Activated naive CD4-positive, alpha-beta T cell treated with anti-CD3 and anti-CD28 coated beads, Interleukin-2, amount 50 U/mL, for 72 hours (primary cell): ENCODE measurements around the gene OXCT1. TPM values are rescaled to one million over a fixed set of nuclear protein-coding genes. Genes with fewer than 3 reads are reported as not detected.
A peak's percentile ranks its signal among the peaks of the same experiment; 100 is the strongest.
"Not testable (repeated sequence)": the region's sequence is repeated elsewhere in the genome, so short reads cannot be mapped to it uniquely, and the experiment has no call there.

Experiments used
- ATAC-seq, 2 donors: fragments of 150-1000 bp; cut with Tn5 transposase; 2 replicates each; pipeline ENCODE4 v1.10.0; 2021; ENCODE audit warnings: mild to moderate bottlenecking in 2 of 2, moderate library complexity in 2 of 2
- DNase-seq, 2 donors: peaks; one replicate each; pipeline ENCODE4 v3.0.0; 2021 to 2022; ENCODE audit warnings: low spot score in 2 of 2
- H3K27ac Mint-ChIP-seq, 2 donors: one replicate each; pipeline ENCODE4 v1.8.0; 2022; ENCODE audit warnings: mild to moderate bottlenecking in 2 of 2, mixed read lengths in 2 of 2
- H3K36me3 Mint-ChIP-seq, 2 donors: one replicate each; pipeline ENCODE4 v1.8.0; 2022; ENCODE audit warnings: mixed read lengths in 2 of 2
- H3K9me3 Mint-ChIP-seq, 2 donors: one replicate each; pipeline ENCODE4 v1.8.0; 2022; ENCODE audit warnings: mixed read lengths in 2 of 2
- total RNA-seq, 2 donors: library from RNA; stranded (reverse); gene quantifications; one replicate each; pipeline ENCODE4 v1.2.3, GENCODE V29; 2022

OXCT1 gene
- total RNA-seq, 2 donors from 2014 or later: 74.5 to 85.5 TPM

DNA sequence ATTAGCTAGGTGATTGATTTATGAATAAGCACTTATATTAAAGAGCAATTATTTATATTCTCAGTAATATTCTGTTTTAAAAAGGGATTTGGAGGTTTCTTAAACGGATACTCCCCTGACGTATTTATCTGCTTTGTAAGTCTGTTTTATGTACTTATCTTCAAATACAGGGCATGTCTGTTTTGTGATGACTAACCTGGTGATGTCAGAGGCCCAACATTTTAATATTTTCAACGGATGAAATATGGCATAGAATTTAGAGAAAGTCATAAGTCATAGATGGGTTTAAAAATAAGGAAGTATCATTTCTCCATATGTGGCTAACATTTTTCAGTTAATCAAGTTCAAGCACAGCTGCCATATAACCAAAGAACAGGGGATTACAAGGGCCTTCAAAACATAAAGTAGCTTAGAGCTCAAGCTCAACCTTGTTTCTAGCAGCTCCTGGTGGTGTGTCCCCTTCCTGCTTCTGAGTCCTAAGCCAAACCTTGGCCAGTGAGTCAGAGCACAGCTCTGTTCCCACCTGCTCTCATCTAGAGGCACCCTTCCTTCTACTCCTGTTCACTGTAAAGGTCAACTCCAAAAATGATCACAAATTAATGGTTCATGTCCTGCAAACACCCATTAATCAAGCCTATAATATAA lies 131.4 kb downstream of the OXCT1 start:
- peaks cover 23 to 57% of the 10 kb centered on the region in 2 donors for H3K36me3 Mint-ChIP-seq
- ATAC-seq (no peak), DNase-seq (no peak)
- H3K27ac Mint-ChIP-seq: no peak overlapping the region
- H3K9me3 Mint-ChIP-seq: no peaks in the 10 kb centered on the region

DNA sequence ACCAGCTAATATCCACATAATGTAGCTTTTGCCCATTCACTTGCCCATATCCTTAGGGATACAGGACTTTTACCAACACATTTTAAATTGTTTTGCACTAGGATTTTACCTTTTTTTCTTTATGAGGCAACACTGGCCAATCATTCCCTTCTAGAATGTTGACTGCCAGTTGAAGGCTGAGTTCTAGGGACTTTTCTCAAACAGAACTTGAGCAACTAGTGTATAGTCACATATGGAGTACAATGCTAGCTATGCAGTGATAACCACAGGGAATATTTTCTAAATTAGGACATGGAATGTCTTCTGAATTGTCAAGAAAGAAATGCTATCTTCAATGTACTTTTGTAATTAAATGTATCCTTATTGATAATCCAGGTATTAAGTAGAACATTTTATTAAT lies 133.6 kb downstream of the OXCT1 start:
- DNase-seq: no peak
- Mint-ChIP-seq H3K27ac (no peak overlapping the region), H3K36me3 (peaks cover 29 to 57% of the 10 kb centered on the region in 2 donors), H3K9me3 (no peaks in the 10 kb centered on the region)
- no peak for ATAC-seq

DNA sequence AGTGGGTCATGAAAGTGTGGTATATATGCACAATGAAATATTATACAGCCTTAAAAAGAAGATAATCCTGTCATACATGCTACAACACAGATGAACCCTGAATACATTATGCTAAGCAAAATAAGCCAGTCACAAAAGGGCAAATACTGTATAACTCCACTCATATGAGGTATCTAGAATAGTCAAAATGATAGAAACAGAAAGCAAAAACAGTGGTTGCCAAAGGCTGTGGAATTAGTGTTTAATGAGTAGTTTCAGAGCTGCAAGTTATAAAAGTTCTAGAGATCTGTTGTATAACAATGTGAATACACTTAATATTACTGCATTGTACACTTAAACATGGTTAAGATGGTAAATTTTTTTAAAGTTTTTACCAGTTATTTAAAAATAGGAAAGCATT lies 135.0 kb downstream of the OXCT1 start:
- no peak overlapping the region for H3K27ac Mint-ChIP-seq
- ATAC-seq (peak in 1 of 2 donors; percentile 56), DNase-seq (no peak)
- peaks cover 32 to 56% of the 10 kb centered on the region in 2 donors for H3K36me3 Mint-ChIP-seq
- H3K9me3 Mint-ChIP-seq: no peaks in the 10 kb centered on the region

DNA sequence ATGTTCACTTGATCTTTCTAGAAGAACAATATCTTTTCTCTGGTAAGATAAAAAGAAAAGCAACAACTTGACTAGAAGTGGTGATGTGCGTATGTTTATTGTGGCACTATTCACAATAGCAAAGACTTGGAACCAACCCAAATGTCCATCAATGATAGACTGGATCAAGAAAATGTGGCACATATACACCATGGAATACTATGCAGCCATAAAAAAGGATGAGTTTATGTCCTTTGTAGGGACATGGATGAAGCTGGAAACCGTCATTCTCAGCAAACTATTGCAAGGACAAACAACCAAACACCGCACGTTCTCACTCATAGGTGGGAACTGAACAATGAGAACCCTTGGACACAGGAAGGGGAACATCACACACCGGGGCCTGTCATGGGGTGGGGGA lies 140.8 kb downstream of the OXCT1 start:
- not testable (repeated sequence) for DNase-seq, ATAC-seq, H3K9me3 Mint-ChIP-seq, H3K27ac Mint-ChIP-seq
- peaks cover 12 to 18% of the 10 kb centered on the region in 2 donors for H3K36me3 Mint-ChIP-seq

DNA sequence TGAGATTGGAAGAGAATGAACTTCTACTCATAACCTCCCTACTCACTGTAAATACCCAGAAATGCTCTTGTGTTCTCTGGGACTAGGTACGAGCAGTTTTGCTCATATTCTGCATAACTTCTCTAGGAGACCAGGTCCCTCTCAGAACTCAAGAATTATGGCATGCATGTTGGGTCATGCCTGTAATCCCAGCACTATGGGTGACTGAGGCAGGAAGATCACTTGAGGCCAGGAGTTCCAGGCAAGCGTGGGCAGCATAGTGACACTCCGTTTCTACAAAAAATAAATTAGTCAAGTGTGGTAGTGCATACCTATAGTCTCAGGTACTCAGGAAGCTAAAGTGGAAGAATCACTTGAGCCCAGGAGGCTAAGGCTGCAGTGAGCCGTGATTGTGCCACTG lies 141.9 kb downstream of the OXCT1 start:
- DNase-seq: no peak
- Mint-ChIP-seq H3K36me3 (peaks cover 12 to 18% of the 10 kb centered on the region in 2 donors), H3K9me3 (no peaks in the 10 kb centered on the region), H3K27ac (no peak overlapping the region)
- no peak for ATAC-seq

DNA sequence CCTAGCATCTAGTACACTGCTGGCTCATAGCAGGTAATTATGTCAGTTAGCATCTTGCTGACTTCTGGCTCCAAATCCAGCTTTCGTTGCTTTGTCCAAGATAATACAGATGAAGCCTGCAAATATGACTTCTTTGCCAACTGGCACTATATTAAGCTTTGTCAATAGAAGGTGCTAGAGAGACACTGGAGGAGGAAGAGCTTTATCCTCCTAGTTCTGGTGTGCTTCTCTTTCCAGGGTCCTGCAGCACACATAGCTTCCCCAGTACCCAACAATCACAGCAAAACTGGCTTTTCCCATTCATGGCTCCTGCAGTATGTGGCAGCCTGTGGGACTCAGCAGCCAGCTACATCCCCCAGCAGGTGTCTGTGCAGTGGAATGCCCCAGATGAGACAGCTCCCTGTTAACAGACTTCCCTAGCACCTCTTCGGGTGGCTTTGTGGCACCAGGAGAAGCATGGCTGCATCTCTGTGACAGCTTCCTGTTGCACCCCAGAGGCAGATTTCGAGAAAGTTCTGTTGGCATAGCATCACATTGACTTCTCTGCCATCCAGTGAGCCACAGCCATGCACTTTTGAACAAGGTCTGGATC lies 147.8 kb downstream of the OXCT1 start:
- DNase-seq (no peak), ATAC-seq (peak in 1 of 2 donors; percentile 41)
- Mint-ChIP-seq H3K27ac (no peak overlapping the region), H3K36me3 (no peaks in the 10 kb centered on the region), H3K9me3 (no peaks in the 10 kb centered on the region)

DNA sequence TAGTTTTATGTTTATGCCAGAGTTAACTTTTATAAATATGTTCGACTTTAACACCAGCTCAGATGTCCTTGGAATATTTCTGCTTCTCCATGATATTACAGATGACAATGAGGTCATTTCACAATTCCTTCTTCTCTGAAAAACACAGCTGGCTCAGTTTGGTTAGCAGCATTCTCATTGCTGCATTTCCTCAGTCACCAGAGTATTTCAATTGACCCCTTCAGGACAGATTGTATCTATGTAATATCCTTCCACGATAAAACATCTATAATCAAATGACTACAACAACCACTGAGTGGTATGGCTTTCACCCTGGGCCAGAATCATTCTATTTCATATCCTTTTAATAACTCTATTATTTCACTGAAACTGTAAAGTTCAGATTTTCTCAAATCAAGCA lies 148.7 kb downstream of the OXCT1 start:
- ATAC-seq (no peak), DNase-seq (no peak)
- peaks cover 0 to 8% of the 10 kb centered on the region in 2 donors for H3K36me3 Mint-ChIP-seq
- H3K9me3 Mint-ChIP-seq: peaks cover 6 to 7% of the 10 kb centered on the region in 2 donors
- H3K27ac Mint-ChIP-seq: no peak overlapping the region

DNA sequence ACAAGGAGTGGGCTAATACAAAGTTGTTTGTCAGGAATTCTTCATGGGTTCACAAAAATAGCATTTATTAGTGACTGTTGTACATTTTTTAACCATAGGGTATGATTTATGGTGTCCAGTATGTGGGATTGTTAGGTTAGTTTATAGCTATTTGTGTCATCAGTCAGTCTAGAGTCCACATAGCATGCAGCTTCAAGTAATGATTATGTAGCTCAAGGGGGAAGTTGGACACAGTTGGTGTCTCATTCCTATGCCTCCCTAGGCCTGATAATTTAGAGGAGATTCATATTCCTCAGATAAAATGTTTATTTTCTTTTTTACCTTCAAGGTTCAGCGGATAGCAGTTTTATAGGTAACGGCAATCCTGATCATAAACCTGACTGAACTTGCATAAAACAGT lies 153.8 kb downstream of the OXCT1 start:
- no peak for DNase-seq
- H3K36me3 Mint-ChIP-seq: peaks cover 7 to 14% of the 10 kb centered on the region in 2 donors
- peaks cover 16% of the 10 kb centered on the region in 2 donors for H3K9me3 Mint-ChIP-seq
- no peak overlapping the region for H3K27ac Mint-ChIP-seq
- ATAC-seq: no peak

DNA sequence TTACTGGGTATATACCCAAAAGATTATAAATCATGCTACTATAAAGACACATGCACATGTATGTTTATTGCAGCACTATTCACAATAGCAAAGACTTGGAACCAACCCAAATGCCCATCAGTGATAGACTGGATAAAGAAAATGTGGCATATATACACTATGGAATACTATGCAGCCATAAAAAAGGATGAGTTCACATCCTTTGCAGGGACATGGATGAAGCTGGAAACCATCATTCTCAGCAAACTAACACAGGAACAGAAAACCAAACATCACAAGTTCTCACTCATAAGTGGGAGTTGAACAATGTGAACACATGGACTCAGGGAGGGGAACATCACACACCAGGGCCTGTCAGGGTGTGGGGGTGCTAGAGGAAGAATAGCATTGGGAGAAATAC lies 155.8 kb downstream of the OXCT1 start:
- H3K9me3 Mint-ChIP-seq: peaks cover 16% of the 10 kb centered on the region in 2 donors
- DNase-seq, ATAC-seq, H3K27ac Mint-ChIP-seq: not testable (repeated sequence)
- peaks cover 7 to 14% of the 10 kb centered on the region in 2 donors for H3K36me3 Mint-ChIP-seq

DNA sequence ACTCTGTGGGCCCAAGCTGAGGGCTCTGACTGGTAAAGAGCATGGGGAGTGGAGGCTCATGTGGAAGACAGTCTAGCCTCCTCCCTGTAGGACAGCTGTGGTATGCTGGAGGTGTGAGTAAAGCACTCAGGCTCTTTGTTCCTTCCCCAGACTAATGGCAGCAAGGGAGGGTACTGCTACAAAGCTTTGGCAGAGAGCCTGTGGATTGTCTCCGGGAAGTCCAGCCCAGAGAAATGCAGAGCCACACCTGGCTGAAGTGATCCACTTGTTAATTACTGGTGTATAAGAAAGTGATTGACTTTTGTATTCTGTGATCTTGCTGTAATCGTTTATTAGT lies 161.7 kb downstream of the OXCT1 start:
- no peak for ATAC-seq
- no peak overlapping the region for H3K27ac Mint-ChIP-seq
- peaks cover 6 to 7% of the 10 kb centered on the region in 2 donors for H3K36me3 Mint-ChIP-seq
- no peak for DNase-seq
- H3K9me3 Mint-ChIP-seq: peaks cover 11 to 17% of the 10 kb centered on the region in 2 donors

DNA sequence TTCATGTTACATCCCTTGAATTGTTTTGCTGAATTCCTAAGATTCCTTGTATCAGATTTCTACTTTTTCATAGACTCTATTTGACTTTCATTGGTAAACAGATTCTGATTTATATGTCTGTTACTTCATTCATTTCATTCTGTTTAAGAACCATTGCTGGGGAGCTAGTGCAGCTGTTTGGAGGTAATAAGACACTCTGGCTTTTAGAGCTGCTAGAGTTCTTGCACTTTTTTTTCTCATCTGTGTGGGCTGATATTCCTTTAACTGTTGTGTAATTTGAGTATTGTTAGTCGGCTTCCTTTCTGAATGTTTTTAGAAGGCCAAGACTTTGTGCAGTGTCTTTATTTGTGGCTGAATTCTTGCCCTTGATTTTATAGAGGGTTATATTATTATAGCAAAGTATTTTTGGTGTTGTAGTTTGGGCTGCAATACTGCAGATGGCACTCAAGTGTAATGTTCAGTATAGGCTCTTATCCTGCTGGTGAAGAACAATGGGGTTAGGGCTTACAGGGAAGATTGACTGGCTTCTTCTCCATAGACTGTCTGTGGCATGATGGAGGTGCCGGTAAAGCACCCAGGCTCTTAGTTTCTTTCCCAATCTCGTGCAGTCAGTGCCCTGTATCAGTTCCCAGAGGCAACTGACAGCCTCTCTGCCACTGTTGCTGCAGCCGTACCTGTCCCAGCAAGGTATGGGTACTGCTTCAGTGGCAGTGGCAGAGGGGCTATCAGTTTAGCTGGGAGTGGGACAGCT lies 162.2 kb downstream of the OXCT1 start:
- ATAC-seq: no peak
- peaks cover 6 to 7% of the 10 kb centered on the region in 2 donors for H3K36me3 Mint-ChIP-seq

DNA sequence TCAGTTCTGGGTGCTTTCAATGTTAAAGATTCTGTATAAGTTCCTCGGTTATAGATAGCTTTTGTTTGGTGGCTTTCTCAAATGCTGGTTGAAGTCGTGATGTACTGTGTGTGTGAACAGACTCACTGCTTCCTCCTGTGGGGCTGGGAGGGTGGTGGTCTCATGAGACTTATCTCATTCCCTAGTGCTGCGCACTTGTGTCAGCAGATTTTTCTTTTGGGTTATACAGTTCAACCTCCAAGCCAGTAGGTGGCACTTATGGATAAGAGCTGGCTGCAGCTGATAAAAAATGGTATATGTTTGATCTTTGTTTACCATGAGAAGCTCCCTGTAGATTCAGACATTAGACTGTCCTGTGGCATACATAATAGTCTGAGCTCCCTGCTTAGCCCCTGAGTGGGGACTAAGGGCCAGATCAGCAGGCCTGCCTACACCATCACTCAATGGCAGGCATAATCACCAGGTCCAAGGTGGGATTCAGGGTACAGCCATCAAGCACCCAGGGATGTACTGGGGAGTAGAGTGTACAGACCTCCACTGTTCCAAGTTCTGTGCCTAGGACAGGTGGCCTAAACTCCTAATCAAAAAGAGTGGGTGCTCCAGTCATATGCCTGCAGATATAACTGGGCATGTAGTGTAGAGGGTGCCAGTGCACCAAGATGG lies 174.2 kb downstream of the OXCT1 start:
- DNase-seq (no peak), ATAC-seq (peak; percentile 52 to 53)
- no peak overlapping the region for H3K27ac Mint-ChIP-seq
- H3K9me3 Mint-ChIP-seq: peaks cover 0 to 9% of the 10 kb centered on the region in 2 donors
- peaks cover 0 to 5% of the 10 kb centered on the region in 2 donors for H3K36me3 Mint-ChIP-seq

More for the DNA sequence above, 162.2 kb downstream of the OXCT1 start:
- DNase-seq: no peak
- Mint-ChIP-seq H3K9me3 (peaks cover 5 to 15% of the 10 kb centered on the region in 2 donors), H3K27ac (no peak overlapping the region)

DNA sequence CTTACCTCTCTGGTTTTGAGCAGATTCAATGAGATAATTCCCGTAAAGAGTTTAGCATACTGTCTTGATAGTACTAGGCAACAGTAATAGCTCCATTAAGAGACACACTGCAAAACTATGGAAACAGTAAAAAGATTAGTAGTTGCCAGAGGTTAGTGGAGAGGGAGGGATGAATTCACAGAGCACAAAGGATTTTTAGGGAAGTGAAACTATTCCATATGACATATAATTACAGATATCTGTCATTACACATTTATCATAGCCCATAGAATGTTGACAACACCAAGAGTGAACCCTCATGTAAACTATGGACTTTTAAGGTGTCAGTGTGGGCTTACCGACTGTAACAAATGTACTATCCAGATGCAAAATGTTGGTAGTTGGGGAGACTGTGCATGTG lies 183.5 kb downstream of the OXCT1 start:
- ATAC-seq (no peak), DNase-seq (no peak)
- peaks cover 0 to 2% of the 10 kb centered on the region in 2 donors for H3K9me3 Mint-ChIP-seq
- no peak overlapping the region for H3K27ac Mint-ChIP-seq
- H3K36me3 Mint-ChIP-seq: no peaks in the 10 kb centered on the region

DNA sequence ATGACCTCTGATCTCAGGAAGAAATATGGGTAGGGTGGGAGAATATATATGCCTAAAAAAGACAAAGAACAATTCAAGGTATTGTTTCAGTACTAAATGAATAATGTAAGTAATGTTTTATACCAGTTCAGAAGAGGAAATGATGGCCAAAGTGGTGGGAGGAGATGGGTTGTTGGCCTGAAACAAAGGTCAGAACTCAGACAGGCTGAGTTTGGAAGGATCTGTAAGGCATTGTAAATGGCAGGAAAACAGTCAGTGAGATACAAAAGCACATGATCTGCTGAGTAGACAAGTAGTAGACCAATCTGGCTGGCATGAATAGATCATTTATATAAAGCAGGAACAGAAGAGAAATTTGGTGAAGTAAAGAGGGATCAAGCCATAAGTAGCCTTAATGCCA lies 184.0 kb downstream of the OXCT1 start:
- Mint-ChIP-seq H3K9me3 (no peaks in the 10 kb centered on the region), H3K36me3 (no peaks in the 10 kb centered on the region), H3K27ac (no peak overlapping the region)
- DNase-seq (no peak), ATAC-seq (no peak)

DNA sequence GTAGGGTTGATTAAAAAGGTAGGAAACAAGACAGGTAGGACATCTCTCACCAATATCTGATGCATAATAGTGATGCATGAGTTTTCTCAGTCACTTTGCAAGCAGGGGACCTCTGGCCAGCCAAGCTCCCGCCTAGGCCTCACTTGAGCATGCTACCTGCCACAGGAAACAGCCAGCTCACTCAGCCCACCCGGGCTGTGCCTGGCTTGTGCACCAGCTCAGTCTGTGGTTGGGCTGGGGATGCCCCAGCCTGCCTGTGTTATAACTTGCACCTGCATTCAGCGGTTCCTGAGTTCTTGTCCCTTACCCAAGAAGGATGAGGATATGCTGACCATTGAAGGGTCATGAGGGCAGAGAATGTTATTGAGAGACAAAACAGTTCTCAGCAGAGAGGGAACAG lies 187.0 kb downstream of the OXCT1 start:
- H3K9me3 Mint-ChIP-seq: peaks cover 7 to 9% of the 10 kb centered on the region in 2 donors
- DNase-seq: no peak
- peaks cover 0 to 4% of the 10 kb centered on the region in 2 donors for H3K36me3 Mint-ChIP-seq
- no peak overlapping the region for H3K27ac Mint-ChIP-seq
- ATAC-seq: no peak

DNA sequence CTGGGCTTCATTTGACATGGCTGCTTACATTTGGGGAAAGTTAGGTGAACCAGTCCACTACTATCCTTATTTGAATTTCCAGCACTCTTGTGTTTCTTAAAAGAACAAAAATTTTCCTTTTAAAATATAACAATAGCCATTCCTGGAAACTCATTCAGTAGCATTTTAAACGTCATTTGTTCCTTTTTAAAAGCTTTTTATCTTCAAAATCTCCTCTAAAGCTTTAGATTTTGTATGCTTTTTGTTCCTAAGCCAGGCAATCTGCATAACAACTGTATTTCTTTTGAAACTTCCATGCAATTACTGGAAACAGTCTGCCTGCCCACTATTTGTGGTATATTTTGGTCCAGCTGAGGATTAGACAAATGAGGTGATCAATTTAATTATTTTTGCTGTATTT lies 187.6 kb downstream of the OXCT1 start:
- H3K36me3 Mint-ChIP-seq: peaks cover 0 to 4% of the 10 kb centered on the region in 2 donors

DNA sequence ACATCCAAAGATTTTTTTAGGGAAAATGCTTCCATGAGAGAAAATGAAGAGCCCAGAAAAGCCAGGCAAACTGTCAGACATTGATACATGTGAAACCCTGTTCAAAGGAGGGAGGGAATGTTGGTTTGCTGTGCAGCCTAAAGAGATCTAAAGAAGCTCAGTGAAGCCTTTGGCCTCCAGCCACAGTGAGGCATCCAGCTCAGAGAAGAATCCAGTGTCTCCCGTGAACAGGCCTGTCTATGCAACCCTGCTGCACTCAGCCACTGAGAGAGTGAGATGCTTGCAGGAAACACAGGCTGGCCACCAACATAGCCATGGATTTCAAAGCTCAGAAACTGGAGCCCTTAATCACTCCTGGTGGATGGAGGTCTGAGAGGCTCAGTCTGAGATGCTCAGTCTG lies 188.4 kb downstream of the OXCT1 start:
- no peak overlapping the region for H3K27ac Mint-ChIP-seq
- ATAC-seq (no peak), DNase-seq (no peak)
- H3K36me3 Mint-ChIP-seq: peaks cover 0 to 4% of the 10 kb centered on the region in 2 donors
- peaks cover 7 to 9% of the 10 kb centered on the region in 2 donors for H3K9me3 Mint-ChIP-seq

More for the DNA sequence above, 187.6 kb downstream of the OXCT1 start:
- Mint-ChIP-seq H3K9me3 (peaks cover 7 to 9% of the 10 kb centered on the region in 2 donors), H3K27ac (no peak overlapping the region)
- ATAC-seq: no peak
- DNase-seq: no peak
